CD4-positive, alpha-beta T cell treated with Interferon gamma for 1 hour (primary cell): Measurements from ENCODE around the gene KAT2A.

ENCODE experiments used
- DNase-seq: peaks from one replicate; pipeline ENCODE4 v3.0.0-alpha.2; 2020

Gene KAT2A

DNA sequence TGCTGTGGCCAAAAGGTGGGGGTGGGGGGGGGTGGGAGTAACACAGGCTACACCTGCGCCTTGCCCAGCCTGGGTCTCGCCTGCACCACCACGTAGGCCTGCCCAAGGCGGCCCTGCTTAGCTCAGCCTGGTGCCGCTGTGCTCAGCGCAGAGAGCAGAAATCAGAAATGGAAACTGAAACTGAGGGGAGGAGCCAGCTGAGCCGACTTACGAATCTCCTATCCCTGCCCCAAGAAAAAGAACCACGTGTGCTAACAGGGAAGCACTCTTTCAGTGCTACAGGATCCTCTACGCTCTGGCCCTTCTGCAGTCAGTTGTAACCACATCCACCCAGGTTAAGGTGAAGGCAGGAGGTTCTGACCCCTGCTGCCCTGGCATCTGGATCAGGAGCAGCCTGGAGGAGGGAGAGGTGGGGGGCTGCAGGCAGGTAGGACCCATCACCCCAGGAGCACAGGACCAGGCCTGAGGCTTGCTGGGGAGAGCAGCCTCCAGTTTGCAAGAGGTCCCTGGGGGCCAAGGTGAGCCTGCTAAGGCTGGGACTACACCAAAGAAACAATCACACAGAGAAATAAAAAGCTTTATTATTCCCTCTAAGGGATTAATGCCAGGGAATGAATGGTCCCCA lies 8.5 kb downstream of the KAT2A start, which contains the start of gene DHX58:
TSS of gene DHX58 (minus strand) at position 163 of the 625 bp plus-strand sequence. CDS start 822 bp downstream, outside the sequence.
- peak; percentile 81 for DNase-seq

- DNase-seq, result peak; percentile 18
Measured at GRCh38 chr17:42111871-42112551, 9.2 kb downstream of the KAT2A start.

DNA sequence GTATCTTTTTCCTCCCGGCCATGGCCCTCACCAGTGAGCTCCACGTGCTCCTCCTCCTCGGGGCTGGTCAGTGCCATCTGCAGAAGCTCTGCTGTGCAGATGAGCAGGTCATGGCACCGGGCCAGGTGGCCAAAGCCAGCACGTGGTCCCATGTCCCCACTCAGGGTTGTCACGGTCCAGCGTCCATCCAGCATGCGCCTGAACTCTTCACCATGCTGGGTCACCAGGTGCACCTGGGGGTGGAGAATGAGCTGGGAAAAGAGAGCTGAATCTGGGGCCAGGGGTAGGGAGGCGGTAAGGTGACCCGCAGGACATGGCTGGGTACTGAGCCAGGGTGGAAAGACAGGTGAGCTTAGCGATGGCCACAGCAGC lies 9.9 kb downstream of the KAT2A start:
- DNase-seq, result no peak

DNA sequence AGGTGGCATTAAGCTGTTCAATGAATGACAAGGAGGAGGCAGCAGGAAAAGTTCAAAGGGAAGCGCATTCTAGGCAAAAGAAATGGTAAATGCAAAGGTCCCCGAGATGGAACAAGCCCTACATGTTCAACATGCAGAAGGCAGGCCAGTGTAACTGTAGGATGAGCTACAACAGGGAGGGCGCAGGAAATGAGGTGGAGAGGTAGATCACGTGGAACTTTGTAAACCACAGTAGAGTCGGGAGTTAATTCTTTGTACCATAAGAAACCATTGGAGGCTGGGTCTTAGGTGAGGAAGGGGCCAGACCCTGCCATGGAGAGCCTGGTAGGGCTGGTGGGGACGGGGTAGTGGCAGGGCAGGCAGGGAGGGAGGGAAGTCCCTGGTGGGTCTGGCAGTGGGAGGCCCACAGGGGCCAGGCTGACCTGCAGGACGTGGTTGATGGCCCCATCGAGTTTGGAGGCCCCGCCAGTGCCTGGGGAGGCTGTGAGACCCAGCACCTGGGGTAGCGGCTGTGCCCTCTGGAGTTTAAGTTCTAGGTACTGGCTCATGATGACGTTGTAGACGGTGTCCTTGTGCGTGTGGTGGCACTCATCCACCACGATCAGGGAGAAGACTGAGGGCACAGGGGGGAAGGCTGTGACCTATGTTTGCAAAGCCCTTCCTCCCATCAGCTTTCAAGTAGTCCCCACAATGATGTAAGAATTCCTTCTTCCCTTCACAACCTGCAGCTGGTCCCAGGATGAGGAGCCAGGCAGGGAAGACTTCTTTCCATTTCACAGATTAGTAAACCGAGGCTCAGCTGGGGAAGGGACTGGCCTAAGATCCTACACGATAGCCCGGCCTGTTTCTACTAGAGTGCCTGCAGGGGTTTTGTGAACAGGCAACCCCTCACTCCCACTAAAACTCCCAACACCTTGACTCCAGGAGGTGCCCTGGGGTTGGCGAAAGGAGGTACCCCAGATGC lies 10.6 kb downstream of the KAT2A start:
- DNase-seq, result no peak

GRCh38 chr17:42109086-42109485 lies 12.1 kb downstream of the KAT2A start:
- no peak for DNase-seq

- peak; percentile 90 for DNase-seq
Measured at GRCh38 chr17:42107597-42108576, 13.3 kb downstream of the KAT2A start.

- no peak for DNase-seq
Measured at GRCh38 chr17:42107124-42107523, 14.0 kb downstream of the KAT2A start.

DNA sequence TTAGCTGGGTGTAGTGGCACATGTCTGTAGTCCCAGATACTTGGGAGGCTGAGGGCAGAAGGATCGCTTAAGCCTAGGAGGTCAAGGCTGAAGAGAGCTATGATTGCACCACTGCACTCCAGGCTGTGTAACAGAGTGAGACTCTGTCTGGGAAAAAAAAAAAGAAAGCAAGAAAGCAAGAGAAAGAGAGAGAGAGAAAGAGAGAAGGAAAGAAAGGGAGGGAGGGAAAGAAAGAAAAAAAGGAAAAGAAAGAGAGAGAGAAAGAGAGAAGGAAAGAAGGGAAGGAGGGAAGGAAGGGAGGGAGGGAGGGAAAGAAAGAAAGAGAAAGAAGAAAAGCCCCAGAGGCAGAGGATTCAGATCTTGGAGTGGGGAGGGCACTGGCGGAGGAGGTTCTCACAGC lies 15.2 kb downstream of the KAT2A start:
- DNase-seq, result no peak

GRCh38 chr17:42104264-42104663 lies 16.9 kb downstream of the KAT2A start:
- no peak for DNase-seq

DNA sequence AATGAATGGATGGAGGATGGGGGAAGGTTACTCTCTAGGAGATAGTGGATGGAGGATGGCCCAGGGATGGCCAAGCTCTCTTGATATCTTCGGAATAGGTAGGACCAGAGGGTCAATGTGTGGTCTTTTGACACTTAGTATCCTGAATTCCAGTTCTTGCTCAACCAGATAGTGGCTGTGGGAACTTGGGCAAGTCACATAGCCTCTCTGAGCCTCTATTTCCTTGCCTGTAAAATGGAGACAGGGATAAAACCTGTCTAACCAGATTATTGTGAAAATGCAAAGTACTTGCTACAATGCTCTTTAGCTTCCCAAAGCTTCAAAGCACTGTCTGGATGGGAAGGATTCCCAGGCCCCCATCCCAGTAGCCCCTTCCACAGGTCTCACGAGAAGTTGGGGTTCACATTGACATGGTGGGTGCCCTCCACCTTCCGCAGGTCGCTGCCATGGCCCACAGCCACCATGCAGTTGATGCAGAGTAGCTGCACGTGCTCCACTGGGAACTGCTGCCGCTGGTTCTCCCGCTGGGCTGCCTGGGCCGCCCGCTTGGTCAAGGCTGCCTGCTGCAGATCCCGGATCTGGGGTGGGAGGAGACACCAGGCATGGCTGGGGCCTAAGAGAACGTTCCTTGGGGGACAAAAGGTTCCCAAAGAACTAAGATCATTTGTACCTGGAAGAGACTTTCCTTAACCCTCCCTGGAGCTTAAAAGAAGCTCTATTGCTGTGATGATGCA lies 17.8 kb downstream of the KAT2A start:
- DNase-seq, result no peak

DNA sequence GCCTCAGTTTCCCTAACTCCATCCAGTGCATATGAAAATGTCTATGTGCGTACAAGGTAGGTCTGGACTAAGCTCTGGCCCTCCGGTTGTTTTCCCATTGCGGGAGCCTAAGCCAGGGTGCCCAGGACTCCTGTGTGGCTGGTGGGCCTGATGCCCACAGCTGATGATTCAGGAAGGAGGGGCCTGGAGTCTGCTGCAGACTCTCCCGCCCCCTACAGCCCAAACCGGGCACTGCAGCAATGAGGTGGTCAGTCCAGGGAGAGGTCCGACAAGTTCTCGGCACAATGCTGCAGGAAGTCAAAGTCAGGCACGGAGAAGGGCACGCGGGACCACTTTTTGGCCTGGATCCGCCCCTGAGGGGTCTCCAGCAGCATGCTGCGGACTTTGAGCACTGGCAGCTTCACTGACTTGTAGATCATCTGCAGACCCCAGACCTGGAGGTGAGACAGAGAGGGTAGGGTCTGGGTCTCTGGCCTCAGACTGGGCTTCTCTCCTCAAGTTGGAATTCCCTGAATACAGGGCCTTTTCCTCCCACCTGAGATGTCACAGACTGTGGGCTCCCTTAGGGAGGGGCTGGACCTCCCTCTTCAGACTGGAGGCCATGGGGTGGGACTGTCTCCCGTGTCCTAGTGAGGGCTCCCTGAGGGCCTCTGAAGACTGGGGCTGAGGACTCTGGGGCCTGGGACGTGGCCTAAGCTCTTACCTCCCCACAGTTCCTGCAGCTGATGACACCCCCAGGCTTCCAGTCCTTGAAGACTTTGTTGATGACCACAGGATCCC lies 19.5 kb downstream of the KAT2A start:
- peak; percentile 54 for DNase-seq

DNA sequence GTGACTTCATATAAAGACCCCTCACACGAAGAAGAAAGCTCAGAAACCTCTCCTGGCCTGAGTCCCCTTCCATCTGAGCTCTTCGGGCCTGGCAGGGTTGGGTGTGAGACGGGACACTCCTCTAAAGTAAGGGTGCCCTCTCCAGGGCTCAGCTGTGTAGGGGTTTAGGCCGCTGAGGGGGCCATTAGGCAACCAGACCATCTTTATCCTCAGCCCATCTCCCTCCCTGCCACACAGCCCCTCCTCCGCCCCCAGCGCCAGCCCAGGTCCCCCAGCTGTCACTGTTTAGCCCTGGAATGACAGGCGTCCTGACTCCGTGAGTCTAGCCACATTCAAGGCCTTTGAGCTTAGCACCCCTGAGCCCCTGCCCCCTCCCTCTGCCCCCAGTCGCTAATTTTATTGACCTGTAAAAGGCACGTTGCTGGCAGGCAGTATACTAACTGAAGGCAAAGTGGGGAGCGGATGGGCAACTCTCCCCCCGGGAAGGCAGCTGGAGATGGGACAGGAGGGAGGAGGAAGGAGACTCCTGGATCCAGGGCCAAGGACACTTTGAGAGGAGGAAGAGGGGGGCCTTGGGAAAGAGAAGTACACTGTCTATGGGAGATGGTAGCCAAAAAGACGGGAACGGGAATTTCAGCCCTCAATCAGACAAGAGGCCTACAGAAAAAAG lies 22.3 kb downstream of the KAT2A start:
- no peak for DNase-seq

GRCh38 chr17:42097691-42098631 lies 23.2 kb downstream of the KAT2A start, which contains the start of gene ZNF385C:
Gene ZNF385C (minus strand): TSS chr17:42098473. CDS start chr17:42063056, 35,417 bp downstream.
- peak; percentile 18 for DNase-seq

DNA sequence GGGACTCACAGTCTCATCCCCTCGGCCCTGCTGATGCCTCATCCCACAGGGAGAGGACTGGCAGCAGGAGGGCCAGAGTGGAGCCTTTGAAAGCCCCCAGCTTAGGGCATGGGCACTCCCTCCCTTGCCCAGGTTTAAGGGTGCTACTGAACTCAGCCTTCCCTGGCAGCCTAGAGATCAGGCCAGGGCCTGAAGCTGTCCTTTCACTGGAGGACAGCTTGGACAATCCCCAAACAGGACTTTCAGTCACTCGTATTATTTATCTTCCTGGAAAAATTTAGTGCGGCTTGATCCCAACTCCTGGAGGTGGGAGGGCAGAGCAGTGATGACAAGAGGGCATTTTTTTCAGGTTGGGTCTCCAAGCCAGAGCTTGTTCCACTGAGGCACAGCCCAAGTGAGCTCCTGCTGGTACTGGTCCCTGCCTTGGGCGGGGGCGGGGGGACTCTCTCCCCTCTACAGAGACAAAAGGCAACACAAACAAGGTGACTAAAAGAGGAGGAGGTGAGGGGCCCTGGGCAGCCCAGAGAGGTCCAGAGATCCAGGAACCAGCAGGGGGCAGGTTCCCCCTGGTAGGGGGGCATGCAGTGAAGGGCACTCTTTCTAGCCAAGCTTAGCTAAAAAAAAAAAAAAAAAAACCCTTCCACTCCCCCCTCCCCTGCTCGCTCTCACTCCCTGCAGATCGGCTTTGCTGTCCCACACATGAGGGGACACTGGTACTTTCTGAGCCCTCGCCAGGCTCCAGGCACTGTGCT lies 24.6 kb downstream of the KAT2A start:
- no peak for DNase-seq

GRCh38 chr17:42094375-42095069 lies 26.6 kb downstream of the KAT2A start:
- no peak for DNase-seq

GRCh38 chr17:42092939-42093338 lies 28.2 kb downstream of the KAT2A start:
- DNase-seq, result no peak
